HG03196 (cell line): Measurements from ENCODE around the gene KLKB1.
"Not testable (repeated sequence)": the region's sequence is repeated elsewhere in the genome, so short reads cannot be mapped to it uniquely, and the experiment has no call there.

ENCODE experiments used
- ATAC-seq: cut with Tn5 transposase; IDR thresholded peaks from one replicate; pipeline ENCODE4 v1.9.1; 2021; ENCODE audit not compliant: unreplicated experiment

KLKB1 gene

DNA sequence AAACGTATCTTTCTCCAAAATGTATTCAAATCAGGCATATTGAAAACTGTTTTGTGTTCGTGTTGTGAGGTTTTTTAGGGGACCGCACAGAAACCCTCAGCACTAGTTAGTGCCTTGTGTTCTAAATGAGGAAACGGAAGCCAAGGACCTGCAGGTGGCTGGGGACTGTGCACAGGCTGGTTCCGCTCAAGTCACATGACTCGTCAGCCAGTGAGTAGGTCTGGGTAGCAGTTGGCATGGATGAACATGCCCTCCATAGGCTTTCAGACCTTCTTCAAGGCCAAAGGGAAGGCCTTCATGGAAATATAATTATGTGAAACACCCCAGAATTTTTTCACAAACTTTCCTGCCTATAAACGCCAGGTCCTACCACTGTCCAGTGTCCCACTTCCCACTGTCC, 37.4 kb downstream of the KLKB1 start:
- ATAC-seq = no peak

DNA sequence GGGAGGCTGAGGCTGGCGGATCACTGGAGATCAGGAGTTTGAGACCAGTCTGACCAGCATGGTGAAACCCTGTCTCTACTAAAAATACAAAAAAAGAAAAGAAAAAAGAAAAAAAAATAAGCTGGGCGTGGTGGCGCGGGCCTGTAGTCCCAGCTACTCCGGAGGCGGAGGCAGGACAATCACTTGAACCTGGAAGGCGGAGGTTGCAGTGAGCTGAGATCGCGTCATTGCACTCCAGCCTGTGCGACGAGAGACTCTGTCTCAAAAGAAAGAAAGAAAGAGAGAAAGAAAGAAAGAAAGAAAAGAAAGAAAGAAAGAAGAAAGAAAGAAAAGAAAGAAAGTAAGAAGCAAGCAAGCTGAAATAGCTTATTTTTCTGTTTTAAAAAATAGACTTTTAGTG, 37.9 kb downstream of the KLKB1 start:
- not testable (repeated sequence) for ATAC-seq

DNA sequence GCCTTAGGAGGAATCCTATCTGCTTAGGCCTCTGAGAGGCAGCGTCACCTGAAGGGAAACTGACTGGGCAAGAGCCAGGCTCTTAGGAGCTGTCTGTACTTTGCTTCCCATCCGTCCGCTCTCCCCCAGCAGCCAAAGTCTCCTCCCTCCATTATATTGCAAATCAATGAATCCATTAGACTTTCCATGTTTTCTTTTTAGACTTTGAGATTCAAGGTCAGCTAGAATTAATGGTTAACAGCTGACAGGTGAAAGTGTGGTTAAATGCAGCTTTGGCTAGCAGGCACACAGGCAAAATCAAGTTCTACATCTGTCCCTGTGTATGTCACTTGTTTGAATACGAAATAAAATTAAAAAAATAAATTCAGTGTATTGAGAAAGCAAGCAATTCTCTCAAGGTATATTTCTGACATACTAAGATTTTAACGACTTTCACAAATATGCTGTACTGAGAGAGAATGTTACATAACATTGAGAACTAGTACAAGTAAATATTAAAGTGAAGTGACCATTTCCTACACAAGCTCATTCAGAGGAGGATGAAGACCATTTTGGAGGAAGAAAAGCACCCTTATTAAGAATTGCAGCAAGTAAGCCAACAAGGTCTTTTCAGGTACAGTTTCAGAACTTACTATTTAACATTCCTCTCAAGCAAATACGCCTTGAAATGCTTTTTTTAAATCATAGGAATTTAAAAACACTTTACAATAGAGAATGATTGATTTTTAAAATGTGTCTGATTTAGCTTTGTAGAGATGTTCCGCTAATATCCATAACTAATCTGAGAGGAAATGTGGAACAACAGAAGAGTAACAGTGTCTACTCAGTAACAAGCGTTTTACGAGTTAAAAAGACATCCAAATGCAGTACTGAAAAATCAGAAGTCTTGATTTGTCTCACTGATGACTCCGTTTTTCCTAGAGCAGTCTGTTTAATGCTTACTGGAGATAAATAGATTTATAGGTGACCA, 38.7 kb downstream of the KLKB1 start, which contains the start of gene F11:
Gene F11, plus strand, starts transcription at position 507 of the 970 bp plus-strand sequence. CDS start 948 bp downstream, outside the sequence.
- ATAC-seq = no peak

DNA sequence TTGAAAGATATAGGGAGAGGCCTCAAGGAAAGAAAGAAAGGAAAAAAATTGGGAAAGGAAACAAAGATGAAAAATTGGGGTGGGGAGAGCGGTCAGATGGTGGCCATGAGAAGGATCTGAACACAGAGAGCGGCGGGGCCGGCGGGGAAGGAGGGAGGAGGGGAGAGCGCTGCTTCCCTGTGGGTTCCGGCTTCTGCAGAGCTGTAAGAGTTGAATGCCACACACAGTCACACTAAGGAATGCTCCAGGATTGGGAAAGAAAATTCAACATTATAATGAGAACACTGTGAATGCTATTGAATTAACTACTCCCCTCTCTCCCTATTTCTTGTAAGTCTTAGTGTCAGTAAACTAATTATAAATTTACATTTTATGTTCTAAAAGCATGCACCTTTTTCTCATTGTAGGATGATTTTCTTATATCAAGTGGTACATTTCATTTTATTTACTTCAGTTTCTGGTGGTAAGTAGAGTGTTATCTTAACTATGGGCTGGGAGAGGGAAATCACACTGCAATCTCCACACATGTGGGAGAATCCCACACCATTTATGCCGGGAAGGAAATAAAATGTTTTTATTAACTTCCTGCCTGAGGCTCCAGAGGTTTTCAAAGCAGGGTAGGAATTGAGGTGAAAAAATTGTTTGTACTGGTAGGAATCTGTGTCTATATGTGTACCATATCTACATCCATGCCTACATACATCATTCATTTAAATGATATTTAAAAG, 39.6 kb downstream of the KLKB1 start:
- no peak for ATAC-seq

DNA sequence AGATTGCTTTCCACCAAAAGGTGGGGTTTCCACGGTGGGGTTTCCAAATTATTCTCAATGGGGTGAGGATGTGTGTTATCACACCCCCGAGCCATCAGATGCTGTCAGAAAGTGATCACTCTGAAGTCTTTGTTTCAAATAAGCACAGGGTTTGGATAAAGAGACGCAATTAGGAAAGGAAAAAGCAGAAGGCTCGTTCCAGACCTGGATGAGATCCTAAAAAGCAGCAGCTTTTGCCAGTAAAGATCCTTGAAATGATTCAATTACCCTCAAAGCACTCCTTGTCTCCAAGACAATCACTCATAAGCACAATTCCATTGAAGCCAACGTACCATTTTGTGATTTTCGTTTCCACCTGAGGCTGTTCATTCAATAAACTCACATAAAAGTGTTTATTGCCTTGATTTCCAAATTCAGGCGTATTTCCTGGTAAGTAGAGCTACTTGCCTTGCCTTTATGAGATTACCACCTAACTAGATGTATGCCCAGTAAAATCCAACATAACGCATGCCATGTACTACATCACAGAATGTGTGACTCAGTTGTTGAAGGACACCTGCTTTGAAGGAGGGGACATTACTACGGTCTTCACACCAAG, 43.9 kb downstream of the KLKB1 start:
- ATAC-seq = no peak

DNA sequence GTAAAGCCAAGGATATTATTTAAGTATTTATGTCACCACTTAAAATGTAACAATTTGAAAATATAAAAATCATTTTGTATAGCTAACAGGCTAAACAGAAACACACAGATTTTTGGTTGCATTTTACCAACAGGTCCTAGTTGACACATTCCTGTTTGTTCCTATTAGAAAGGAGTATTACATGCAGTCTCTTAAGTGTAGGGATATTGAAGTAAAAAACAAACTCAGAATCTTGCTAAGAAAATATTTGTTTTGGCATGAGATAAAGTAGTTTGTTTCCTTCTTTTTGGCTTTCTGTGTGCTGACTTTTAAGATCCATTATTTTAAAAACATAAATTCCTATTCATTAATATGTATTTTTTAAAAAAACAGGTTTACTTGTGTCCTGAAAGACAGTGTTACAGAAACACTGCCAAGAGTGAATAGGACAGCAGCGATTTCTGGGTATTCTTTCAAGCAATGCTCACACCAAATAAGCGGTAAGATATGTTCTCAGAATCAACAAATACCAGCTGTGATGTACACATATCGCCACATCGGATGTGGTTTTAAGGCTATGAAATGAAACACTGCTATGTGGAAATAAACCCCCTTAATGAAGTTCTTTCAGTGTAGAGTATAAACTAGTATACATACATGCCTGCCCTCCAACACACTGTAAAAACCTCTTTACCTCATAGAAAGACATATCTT, 45.5 kb downstream of the KLKB1 start:
- ATAC-seq = no peak

DNA sequence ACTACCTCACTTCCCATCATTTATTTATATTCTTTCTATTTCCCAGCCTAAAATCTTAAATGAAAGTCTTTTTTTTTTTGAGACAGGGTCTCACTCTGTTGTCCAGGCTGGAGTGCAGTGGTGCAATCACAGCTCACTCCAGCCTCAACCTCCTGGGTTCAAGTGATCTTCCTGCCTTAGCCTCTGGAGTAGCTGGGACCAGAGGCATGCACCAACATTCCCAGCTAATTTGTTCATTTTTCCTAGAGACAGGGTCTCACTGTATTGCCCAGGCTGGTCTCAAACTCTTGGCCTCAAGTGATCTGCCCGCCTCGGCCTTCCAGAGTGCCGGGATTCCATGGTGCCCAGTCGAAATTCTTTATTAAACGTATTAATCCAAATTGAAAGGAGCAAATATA, 46.1 kb downstream of the KLKB1 start:
- not testable (repeated sequence) for ATAC-seq

DNA sequence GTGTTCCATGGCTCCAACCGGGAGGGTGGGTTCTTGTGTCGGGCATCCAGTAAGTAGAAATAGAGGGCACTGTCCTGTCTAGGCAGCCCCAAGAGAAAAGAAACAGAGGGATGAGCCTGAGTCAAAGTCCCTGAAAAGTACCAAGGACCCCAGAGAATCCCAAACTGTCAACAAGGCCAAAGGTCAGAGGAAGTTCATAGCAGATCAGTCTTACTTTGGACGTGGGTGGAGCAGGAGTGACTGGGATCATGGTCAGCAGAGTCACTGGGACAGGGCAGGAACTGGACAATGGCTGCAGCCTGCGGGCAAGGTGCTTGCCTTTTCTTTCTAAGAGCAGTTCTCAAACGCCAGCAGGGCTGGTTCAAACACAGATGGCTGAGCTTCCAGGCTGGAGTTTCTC, 56.0 kb downstream of the KLKB1 start:
- ATAC-seq = no peak

DNA sequence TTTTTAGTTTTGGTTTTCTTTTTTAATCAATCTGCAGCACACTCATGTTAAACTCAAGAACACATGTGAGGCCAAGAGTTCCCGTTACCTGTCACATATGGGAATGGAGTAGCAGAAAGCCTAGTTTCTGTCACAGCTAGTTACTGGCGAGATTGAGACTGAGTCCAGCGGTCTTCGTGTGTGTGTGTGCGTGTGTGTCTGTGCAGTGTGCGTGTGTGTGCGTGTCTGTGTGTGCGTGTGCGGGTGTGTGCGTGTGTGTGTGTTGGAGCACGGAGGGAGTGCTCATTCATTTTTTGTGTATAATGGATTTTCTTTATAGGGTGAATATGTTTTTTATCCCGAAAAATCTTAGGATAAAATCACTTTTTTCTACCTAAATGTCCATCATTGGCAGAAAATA, 57.8 kb downstream of the KLKB1 start:
- ATAC-seq = no peak

DNA sequence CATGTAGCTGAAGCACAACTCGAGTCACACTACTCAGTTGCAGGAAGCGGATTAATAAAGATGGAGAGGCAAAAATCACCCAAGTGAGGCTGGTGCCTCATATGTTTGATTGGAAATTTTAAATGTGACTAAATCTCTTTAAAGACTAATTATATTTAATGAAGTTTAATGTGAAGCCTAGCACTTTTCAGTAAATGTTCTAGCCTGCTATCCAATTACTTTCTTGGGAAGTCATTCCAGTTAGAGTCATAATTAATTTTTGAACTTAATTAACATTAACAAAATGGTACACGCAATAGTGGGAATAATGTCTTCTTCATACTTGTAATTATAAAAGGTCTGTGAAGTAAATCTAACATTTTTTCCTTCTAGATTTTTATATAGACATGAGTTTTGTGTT, 59.3 kb downstream of the KLKB1 start:
- no peak for ATAC-seq

DNA sequence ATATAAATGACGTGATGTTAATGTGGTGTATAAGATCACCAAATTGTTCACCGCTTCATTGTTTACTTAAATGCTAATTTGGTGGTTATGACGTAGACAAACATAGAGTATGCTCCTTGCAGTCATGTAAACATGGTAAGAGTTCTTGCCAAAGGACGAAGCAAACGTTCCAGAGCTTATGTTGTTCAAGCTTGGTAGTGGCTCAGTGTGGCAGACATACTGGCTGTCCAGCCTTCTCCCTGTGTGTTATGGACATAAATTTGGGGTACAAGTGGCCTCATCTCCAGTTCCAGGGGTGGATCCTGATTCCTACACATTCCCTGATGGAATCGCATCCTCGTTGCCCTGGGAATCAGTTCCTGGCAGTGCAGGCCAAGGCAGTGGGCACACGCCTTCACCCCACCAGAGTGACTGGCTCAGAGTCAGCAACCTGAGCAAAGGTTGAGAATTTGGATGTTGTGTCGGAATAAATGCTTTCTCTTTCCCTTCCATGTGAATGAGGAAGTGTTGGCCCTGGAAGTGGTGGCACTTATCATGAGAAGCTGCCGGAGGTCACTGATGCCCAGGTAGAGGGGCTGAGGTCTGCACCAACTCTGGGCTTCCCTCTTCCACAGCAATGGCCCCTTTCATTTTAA, 64.1 kb downstream of the KLKB1 start:
- ATAC-seq = no peak

DNA sequence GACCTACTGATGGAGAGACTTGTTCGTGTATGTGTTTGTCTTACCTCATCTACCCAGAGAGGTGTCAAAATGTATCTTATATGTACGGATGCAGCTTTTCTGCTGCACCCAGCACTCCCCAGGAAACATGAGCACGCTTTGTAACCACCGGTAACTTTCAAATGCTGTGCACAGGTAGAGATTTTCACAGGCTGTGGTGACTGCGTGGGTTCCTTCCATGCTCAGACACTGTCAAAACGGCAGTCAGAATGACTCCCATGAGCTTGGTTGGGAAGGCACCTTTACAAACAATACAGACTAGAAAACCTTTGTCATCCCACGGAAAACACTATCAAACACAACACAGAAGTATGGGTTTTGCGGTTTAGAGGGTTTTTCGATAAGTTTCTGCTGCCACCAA, 66.9 kb downstream of the KLKB1 start:
- ATAC-seq = no peak

DNA sequence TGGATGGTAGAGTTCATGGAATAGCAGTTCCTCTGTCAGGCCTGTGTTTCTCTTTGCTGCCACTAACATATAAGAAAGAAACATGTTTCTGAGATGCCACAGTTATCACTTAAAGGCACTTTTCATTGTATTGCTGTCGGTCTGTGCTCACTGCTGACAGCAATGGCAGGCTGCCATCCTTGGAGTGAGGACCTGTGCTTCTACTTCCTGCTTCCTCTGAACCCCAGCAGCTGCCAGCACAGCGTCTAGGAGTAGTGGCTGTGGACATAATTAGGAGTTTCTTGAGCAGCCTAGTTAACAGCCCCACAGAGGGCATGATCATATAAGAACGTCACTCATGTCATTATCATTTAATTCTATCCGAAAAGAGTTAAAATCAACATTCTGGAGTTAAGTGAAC, 69.2 kb downstream of the KLKB1 start:
- no peak for ATAC-seq

DNA sequence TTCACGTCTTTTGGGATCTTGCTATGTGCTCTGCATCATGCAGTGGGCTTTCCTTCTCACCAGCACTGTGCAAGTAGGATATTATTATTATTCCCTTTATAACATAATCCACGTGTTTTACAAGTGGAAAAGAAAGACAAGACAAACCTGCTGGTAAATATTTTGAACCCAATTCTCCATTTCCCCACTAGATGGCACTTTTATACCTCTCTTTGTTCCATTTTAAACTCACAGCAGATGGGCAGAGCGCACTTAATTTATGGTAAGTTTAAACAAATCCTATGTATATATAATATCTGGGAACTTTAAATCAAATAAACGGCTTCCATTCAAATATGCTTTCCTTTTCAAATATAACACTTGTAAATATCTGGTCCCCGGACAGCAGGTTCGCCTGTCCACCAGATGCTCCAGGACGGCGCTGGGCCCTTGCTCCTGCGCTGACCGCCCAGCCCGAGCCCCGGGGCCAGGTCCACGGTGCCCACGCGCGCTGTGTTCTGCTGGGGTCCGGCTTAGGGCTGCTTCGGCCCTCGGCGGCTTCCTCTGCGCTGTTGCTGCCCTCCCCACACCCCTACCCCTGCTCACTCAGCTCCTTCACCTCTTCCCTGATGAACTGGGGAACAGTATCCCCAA, 69.8 kb downstream of the KLKB1 start:
- no peak for ATAC-seq

DNA sequence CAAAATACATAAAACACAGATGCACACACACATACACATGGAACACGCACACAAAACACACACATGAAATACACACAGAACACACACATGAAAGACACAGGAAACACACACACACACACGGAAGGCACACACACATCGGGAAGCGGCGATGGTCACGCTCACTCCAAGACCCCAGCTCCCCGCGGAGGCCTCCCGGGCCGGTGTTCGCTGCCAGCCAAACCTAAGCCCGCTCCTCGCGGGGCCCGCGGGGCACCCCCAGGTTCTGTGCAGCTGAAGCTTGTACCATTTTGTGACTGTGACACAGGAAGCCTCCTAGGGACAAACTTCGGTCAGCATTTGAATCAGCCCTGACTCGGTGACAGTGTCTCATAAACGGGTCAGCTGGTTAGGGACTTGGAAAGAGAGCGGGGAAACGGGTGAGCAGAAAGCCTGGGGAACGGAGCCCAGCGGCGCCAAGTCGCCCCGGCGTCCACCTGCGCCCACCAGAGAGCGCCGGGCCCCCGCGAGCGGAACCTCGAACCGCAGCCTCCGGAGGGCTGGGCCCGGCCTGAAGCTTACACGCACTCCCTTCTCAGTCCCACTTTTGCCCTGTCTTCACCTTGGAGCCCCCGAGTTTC, 70.8 kb downstream of the KLKB1 start:
- ATAC-seq = no peak

DNA sequence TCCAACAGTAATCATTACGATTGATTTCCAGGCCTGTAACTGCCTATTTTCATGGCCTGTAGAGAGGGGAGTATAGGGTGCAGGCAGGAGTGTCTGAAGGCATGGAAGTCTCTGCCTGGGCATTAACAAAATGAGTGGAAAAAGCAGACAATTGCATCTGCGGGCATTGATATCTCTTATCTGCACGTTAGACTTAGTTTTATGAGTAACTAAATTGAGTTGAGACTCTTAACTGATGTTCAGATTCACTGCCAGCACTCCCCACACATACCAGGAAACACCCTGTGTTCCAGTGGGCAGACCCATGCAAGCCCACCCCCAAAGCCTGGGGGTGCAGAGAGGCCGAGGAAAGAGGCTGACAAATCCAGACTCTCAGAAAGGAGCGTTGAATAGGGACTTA, 72.0 kb downstream of the KLKB1 start:
- ATAC-seq = no peak

DNA sequence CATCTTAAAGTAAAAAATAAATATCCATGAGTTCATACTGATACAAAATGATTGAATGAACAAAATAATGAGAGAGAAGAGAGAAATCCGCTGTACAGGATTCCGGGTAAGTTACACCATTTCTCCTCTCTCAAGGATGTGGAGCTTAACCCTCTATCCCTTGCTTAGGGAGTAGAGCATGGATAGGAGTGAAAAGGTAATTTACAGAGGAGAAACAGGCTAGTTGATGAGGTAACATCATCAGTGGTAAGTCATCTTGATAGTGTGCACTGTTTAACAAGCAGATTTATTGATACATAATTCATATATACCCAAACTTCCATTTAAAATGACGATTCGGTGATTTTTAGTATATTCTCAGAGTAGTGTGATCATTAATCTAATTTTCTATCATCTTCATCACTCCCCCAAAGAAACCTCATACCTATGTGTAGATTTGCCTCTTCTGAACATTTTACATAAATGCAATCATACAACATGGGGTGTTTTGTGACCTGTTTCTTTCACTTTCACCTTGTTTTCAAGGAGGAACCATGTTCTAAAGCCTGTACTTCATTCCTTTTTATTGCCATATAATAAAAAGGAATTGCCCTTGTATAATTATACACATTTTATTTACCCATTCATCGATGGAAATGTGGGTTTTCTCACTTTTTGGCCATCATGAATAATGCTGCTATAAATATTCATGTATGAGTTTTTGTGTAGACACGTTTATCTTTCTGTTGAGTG, 73.5 kb downstream of the KLKB1 start:
- ATAC-seq = no peak

DNA sequence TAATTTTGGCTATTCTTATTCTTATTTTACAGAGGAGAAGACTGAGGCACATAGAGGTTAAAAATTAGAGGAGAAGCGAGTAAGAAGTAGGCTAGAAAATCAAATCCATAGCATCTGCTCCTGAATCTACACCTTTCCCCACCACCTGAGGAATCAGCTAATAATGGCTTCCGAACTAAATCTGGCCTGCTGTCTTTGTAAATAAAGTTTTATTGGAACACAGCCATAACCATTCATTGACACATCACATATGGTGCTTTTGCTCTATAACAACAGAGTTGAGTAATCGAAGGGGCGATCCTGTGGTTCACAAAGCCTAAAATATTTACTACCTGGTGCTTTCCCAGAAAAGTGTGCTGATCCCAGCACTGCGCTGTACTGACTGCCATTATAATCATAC, 76.9 kb downstream of the KLKB1 start:
- ATAC-seq = no peak

DNA sequence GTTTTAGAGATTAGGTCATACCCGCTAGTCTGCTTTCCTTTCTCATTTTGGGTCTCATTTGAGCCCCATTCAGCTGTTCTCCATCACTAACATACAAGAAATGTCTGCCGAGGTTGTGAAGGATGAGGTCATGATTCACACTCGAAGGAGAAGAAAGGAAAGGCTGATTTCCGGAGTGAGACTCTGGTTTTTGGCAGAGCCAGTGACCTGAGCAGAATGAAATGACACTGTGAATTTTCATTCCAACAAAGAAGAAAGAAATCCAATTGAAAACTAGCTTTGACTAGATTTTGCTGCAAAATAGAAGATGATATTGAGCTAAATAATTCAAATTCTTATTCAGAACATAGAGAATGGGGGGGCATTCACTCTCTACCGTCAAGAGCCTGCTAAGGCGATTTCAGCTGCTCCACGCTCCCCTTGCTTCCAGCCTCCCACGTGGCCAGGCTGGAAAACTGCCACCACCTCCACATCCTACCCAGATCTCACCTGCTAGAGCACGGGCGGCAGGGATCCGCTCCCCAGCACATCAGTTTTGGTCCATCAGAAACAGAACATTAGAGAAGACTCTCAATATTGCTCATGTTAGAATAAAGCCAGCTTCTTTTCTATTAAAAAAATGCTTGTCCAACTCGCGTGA, 77.7 kb downstream of the KLKB1 start:
- ATAC-seq = no peak
